Smooth muscle cell (in vitro differentiated cells): ENCODE data around the gene BTN3A1. TPM values are rescaled to one million over a fixed set of nuclear protein-coding genes. Genes with fewer than 3 reads are reported as not detected.

ENCODE experiments used
- DNase-seq: peaks from one replicate; lab custom pipeline; 2025; ENCODE audit not compliant: unreplicated experiment; lab: John Stamatoyannopoulos, UW
- H2AFZ ChIP-seq: fragments of 200-600 bp; sonication (generic); 2 replicates; pipeline ENCODE4 v1.6.0; 2016; ENCODE audit warnings: antibody characterized with exemption, low read depth, mild to moderate bottlenecking
- H3F3A ChIP-seq: fragments of 200-600 bp; sonication (generic); 2 replicates; pipeline ENCODE4 v1.6.0; 2017; ENCODE audit warnings: antibody characterized with exemption, low read depth
- H3K27ac ChIP-seq: fragments of 200-600 bp; sonication (generic); 2 replicates; pipeline ENCODE4 v1.5.1; 2016; ENCODE audit warnings: low read depth, mild to moderate bottlenecking
- H3K27me3 ChIP-seq: fragments of 200-600 bp; sonication (generic); 2 replicates; pipeline ENCODE4 v1.6.1; 2016; ENCODE audit warnings: low read depth, mild to moderate bottlenecking
- H3K36me3 ChIP-seq: fragments of 200-600 bp; sonication (generic); 2 replicates; pipeline ENCODE4 v1.5.1; 2016; ENCODE audit warnings: low read depth
- H3K4me1 ChIP-seq: fragments of 200-600 bp; sonication (generic); 2 replicates; pipeline ENCODE4 v1.5.1; 2016; ENCODE audit warnings: low read depth
- H3K4me2 ChIP-seq: fragments of 200-600 bp; sonication (generic); 2 replicates; pipeline ENCODE4 v1.6.0; 2016; ENCODE audit warnings: mild to moderate bottlenecking
- H3K4me3 ChIP-seq: fragments of 200-600 bp; sonication (generic); 2 replicates; pipeline ENCODE4 v1.5.1; 2016; ENCODE audit warnings: mild to moderate bottlenecking
- H3K79me2 ChIP-seq: fragments of 200-600 bp; sonication (generic); 2 replicates; pipeline ENCODE4 v1.6.0; 2016; ENCODE audit warnings: low read depth, mild to moderate bottlenecking
- H3K9ac ChIP-seq: fragments of 200-600 bp; sonication (generic); 2 replicates; pipeline ENCODE4 v1.6.0; 2016; ENCODE audit warnings: low read depth
- H3K9me3 ChIP-seq: fragments of 200-600 bp; sonication (generic); replicated peaks from 2 replicates; pipeline ENCODE4 v1.5.1; 2016; ENCODE audit warnings: low read depth
- H4K20me1 ChIP-seq: fragments of 200-600 bp; sonication (generic); 2 replicates; pipeline ENCODE4 v1.6.0; 2016; ENCODE audit warnings: low read depth
- WGBS: methylation state at CpG from one replicate; pipeline ENCODE4 v1.1.7; 2016; ENCODE audit warnings: low lambda C conversion rate; 5-methylcytosine and 5-hydroxymethylcytosine counted together
- polyA plus RNA-seq: library from polyadenylated mRNA; unstranded; fragments of >200 nt; fragmentation: Nextera tagmentation; extraction: Ambion mirVana; gene quantifications from 2 replicates; pipeline ENCODE4 v1.2.1, GENCODE V29; 2016
- total RNA-seq: library from RNA; depleted of rRNA; stranded (reverse); fragments of >200 nt; gene quantifications from 2 replicates; pipeline ENCODE4 v1.2.3, GENCODE V29; 2014
- TF ChIP-seq, protein P1 (sequence below): fragments of 200-600 bp; sonication (generic); IDR thresholded peaks from 2 replicates; pipeline ENCODE4 v1.5.1; 2017; ENCODE audit warnings: borderline replicate concordance, mild to moderate bottlenecking, antibody characterized with exemption; ENCODE audit not compliant: insufficient read depth, poor library complexity, severe bottlenecking

Gene BTN3A1
- total and polyA plus RNA-seq, 2 experiments from 2014 or later: 13.5 to 19.1 TPM

DNA sequence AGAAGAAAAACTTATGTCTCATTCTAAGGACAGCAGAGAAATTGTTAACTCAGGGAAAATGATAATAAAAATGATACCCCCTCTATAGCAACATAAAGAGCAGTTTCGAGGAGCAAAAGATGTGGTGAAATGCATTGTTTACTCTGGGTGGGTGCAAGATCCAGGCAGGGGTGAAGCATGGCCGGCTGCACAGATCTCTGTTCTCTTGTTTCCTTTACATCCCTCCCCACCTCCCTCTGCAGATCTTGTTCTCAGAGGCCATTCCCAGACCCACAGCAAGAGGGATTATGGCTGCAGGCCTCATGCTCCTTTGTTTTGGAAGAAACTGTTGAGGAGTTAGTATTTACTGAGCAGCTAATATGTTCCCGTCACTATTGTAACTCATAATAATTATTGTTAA, 1.8 kb downstream of the BTN3A1 start:
- H3K9me3 ChIP-seq: no peaks in the 10 kb centered on the region
- no peak overlapping the region for H2AFZ ChIP-seq
- no peak overlapping the region for H3K4me2 ChIP-seq
- no peaks in the 10 kb centered on the region for H3F3A ChIP-seq
- DNase-seq: no peak
- no peak overlapping the region for H3K9ac ChIP-seq
- 89% methylated on average over 3 of the region's 3 CpGs for WGBS
- no peak overlapping the region for H3K27ac ChIP-seq
- TF ChIP-seq, protein P1, sequence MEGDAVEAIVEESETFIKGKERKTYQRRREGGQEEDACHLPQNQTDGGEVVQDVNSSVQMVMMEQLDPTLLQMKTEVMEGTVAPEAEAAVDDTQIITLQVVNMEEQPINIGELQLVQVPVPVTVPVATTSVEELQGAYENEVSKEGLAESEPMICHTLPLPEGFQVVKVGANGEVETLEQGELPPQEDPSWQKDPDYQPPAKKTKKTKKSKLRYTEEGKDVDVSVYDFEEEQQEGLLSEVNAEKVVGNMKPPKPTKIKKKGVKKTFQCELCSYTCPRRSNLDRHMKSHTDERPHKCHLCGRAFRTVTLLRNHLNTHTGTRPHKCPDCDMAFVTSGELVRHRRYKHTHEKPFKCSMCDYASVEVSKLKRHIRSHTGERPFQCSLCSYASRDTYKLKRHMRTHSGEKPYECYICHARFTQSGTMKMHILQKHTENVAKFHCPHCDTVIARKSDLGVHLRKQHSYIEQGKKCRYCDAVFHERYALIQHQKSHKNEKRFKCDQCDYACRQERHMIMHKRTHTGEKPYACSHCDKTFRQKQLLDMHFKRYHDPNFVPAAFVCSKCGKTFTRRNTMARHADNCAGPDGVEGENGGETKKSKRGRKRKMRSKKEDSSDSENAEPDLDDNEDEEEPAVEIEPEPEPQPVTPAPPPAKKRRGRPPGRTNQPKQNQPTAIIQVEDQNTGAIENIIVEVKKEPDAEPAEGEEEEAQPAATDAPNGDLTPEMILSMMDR: no peak
- H3K4me3 ChIP-seq: no peak overlapping the region
- peaks cover 5% of the 10 kb centered on the region for H3K4me1 ChIP-seq
- H4K20me1 ChIP-seq: no peaks in the 10 kb centered on the region
- H3K27me3 ChIP-seq: no peaks in the 10 kb centered on the region
- H3K36me3 ChIP-seq: no peaks in the 10 kb centered on the region
- no peaks in the 10 kb centered on the region for H3K79me2 ChIP-seq

DNA sequence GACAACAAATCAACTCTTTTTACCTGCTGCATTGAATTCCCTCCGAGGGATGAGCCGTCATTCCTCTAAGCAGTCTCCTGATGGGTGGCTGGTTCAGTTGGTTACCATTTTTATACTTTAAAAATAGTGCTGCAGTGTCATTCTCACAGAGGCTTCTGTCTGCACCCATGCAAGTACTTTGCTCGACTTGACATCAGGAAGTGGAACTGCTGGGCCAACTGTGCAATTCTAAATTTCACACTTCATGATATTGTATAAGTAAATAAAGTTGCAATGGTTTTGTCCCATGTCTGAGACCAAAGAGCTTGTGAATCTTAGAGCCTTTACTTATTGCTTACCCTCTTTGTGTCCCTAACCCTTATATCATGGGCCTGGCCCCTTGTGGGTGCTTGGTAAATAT, 2.5 kb downstream of the BTN3A1 start:
- H3K4me3 ChIP-seq: no peak overlapping the region
- no peaks in the 10 kb centered on the region for H3F3A ChIP-seq
- H3K27ac ChIP-seq: no peak overlapping the region
- no peaks in the 10 kb centered on the region for H3K9me3 ChIP-seq
- H3K79me2 ChIP-seq: no peaks in the 10 kb centered on the region
- no peak overlapping the region for H2AFZ ChIP-seq
- H4K20me1 ChIP-seq: no peaks in the 10 kb centered on the region
- no peak overlapping the region for H3K4me2 ChIP-seq
- peaks cover 5% of the 10 kb centered on the region for H3K4me1 ChIP-seq
- H3K9ac ChIP-seq: no peak overlapping the region
- 99% methylated on average over 3 of the region's 3 CpGs for WGBS
- H3K27me3 ChIP-seq: no peaks in the 10 kb centered on the region
- no peak for DNase-seq
- H3K36me3 ChIP-seq: no peaks in the 10 kb centered on the region
- TF ChIP-seq, protein P1: no peak

- H3K27me3 ChIP-seq: no peaks in the 10 kb centered on the region
- H4K20me1 ChIP-seq: no peaks in the 10 kb centered on the region
- no peaks in the 10 kb centered on the region for H3K9me3 ChIP-seq
- no peak overlapping the region for H3K27ac ChIP-seq
- H3K36me3 ChIP-seq: no peaks in the 10 kb centered on the region
- no peak for DNase-seq
- TF ChIP-seq, protein P1: no peak
- no peaks in the 10 kb centered on the region for H3K4me1 ChIP-seq
- no peak overlapping the region for H3K4me2 ChIP-seq
- no peak overlapping the region for H2AFZ ChIP-seq
- H3F3A ChIP-seq: no peaks in the 10 kb centered on the region
- H3K79me2 ChIP-seq: no peaks in the 10 kb centered on the region
- H3K4me3 ChIP-seq: no peak overlapping the region
- H3K9ac ChIP-seq: no peak overlapping the region
- 79% methylated on average over 10 of the region's 10 CpGs for WGBS
Observed at GRCh38 chr6:26408828-26409730, 7.0 kb downstream of the BTN3A1 start.
